WTC11 (cell line): ENCODE data around the gene E2F4.

Experiments
- ETV6 ChIP-seq: sonication (generic); formaldehyde crosslinking; IDR thresholded peaks from 2 replicates; pipeline ENCODE4 v1.8.1; 2022; ENCODE audit warnings: mild to moderate bottlenecking, missing genetic modification reagents
- FOXP4 ChIP-seq: sonication (generic); formaldehyde crosslinking; IDR thresholded peaks from 2 replicates; pipeline ENCODE4 v1.8.0; 2022; ENCODE audit warnings: mild to moderate bottlenecking, missing genetic modification reagents
- IRF2 ChIP-seq: sonication (generic); formaldehyde crosslinking; IDR thresholded peaks from 2 replicates; pipeline ENCODE4 v1.8.0; 2022; ENCODE audit warnings: low read depth, missing genetic modification reagents, borderline replicate concordance
- JUN ChIP-seq: sonication (generic); formaldehyde crosslinking; IDR thresholded peaks from 2 replicates; pipeline ENCODE4 v1.8.0; 2023; ENCODE audit warnings: mild to moderate bottlenecking, missing genetic modification reagents
- NFE2L1 ChIP-seq: sonication (generic); formaldehyde crosslinking; IDR thresholded peaks from 2 replicates; pipeline ENCODE4 v1.8.1; 2023; ENCODE audit warnings: missing genetic modification reagents
- RORB ChIP-seq: fragments of 250-450 bp; sonication (Bioruptor Pico); IDR thresholded peaks from 2 replicates; pipeline ENCODE4 v1.9.0; 2021; ENCODE audit warnings: mild to moderate bottlenecking
- ZNF416 ChIP-seq: fragments of 250-450 bp; sonication (Bioruptor Pico); IDR thresholded peaks from 2 replicates; pipeline ENCODE4 v1.9.0; 2021; ENCODE audit warnings: mild to moderate bottlenecking, inconsistent platforms
- TF ChIP-seq, protein P1 (sequence below): fragments of 200-600 bp; IDR thresholded peaks from 2 replicates; pipeline ENCODE4 v1.8.0; 2022; ENCODE audit warnings: antibody characterized with exemption
- TF ChIP-seq, protein P2 (sequence below): sonication (generic); formaldehyde crosslinking; conservative IDR thresholded peaks from 2 replicates; pipeline ENCODE4 v1.8.1; 2022; ENCODE audit warnings: mild to moderate bottlenecking, missing genetic modification reagents
- TF ChIP-seq, protein P3 (sequence below): sonication (generic); formaldehyde crosslinking; IDR thresholded peaks from 2 replicates; pipeline ENCODE4 v1.8.1; 2022; ENCODE audit warnings: low read depth, mild to moderate bottlenecking, moderate library complexity, missing genetic modification reagents, borderline replicate concordance

- TF ChIP-seq RORB (CRISPR knock-in tag) = no peak
- no peak for TF ChIP-seq JUN (CRISPR knock-in tag)
- TF ChIP-seq, protein P1, sequence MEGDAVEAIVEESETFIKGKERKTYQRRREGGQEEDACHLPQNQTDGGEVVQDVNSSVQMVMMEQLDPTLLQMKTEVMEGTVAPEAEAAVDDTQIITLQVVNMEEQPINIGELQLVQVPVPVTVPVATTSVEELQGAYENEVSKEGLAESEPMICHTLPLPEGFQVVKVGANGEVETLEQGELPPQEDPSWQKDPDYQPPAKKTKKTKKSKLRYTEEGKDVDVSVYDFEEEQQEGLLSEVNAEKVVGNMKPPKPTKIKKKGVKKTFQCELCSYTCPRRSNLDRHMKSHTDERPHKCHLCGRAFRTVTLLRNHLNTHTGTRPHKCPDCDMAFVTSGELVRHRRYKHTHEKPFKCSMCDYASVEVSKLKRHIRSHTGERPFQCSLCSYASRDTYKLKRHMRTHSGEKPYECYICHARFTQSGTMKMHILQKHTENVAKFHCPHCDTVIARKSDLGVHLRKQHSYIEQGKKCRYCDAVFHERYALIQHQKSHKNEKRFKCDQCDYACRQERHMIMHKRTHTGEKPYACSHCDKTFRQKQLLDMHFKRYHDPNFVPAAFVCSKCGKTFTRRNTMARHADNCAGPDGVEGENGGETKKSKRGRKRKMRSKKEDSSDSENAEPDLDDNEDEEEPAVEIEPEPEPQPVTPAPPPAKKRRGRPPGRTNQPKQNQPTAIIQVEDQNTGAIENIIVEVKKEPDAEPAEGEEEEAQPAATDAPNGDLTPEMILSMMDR = no peak
- TF ChIP-seq ETV6 (CRISPR knock-in tag) = no peak
- TF ChIP-seq, protein P2, sequence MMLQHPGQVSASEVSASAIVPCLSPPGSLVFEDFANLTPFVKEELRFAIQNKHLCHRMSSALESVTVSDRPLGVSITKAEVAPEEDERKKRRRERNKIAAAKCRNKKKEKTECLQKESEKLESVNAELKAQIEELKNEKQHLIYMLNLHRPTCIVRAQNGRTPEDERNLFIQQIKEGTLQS = no peak
- TF ChIP-seq NFE2L1 (CRISPR knock-in tag) = no peak
- TF ChIP-seq ZNF416 (CRISPR knock-in tag) = no peak
- no peak for TF ChIP-seq IRF2 (CRISPR knock-in tag)
- TF ChIP-seq FOXP4 (CRISPR knock-in tag) = no peak
- TF ChIP-seq, protein P3, sequence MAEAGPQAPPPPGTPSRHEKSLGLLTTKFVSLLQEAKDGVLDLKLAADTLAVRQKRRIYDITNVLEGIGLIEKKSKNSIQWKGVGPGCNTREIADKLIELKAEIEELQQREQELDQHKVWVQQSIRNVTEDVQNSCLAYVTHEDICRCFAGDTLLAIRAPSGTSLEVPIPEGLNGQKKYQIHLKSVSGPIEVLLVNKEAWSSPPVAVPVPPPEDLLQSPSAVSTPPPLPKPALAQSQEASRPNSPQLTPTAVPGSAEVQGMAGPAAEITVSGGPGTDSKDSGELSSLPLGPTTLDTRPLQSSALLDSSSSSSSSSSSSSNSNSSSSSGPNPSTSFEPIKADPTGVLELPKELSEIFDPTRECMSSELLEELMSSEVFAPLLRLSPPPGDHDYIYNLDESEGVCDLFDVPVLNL = no peak
Observed at GRCh38 chr16:67145746-67146145, 46.2 kb upstream of the E2F4 start.
